ENCODE measurements around the gene AHNAK. TPM values are rescaled to one million over a fixed set of nuclear protein-coding genes. Genes with fewer than 3 reads are reported as not detected.
"Not testable (repeated sequence)": the region's sequence is repeated elsewhere in the genome, so short reads cannot be mapped to it uniquely, and the experiment has no call there.

Gene AHNAK
- total RNA-seq, 2 donors from 2014 or later = 692 to 863 TPM

DNA sequence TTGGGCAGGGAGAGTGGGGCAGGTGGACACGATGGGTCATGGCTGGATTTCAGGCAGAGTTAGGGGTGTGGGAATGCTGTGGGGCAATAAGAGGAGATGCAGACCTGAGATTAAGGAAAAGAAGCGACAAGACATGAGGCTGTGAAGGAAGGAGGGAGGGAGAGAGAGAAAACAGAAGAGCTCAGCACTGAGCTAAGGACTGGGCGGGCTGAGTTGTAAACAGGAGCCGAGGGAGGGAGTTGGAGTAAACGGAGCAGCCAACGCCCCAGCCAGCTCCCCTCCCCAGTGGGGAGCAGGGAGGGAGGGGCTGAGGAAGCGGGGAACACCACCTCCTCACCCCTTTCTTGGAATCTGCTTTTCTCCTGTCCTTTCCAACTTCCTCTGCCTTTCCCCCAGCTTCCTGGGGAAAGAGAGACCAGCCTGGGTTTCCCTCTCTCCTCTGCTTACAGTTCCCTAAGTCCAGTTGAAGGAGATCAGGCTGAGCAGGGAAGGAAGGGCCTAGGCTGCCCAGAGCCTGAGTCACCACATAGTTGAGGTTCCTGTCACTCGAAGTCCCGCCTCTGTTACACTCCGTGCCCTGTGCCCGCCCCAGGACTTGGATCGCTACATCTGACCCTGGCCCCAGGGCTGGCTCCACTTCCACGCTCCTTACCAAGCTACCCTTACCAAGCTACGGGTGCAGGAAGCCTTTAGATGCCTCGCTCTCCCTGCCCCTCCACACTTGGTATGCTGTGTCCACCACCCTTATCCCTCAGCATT is 6.7 kb upstream of the AHNAK start:
- Mint-ChIP-seq H3K4me3 (peak overlapping the region; percentile 93), H3K4me1 (peaks cover 77% of the 10 kb centered on the region), H3K27ac (peak overlapping the region; percentile 100), H3K36me3 (ENCODE audit: low read depth) (no peaks in the 10 kb centered on the region), H3K27me3 (no peaks in the 10 kb centered on the region)
- no peaks in the 10 kb centered on the region for H3K9me3 ChIP-seq (ENCODE audit: control insufficient read depth, low read length, poor library complexity, severe bottlenecking)
- ATAC-seq (peak; percentile 31), DNase-seq (peak; percentile 46 to 67 (median 65))

DNA sequence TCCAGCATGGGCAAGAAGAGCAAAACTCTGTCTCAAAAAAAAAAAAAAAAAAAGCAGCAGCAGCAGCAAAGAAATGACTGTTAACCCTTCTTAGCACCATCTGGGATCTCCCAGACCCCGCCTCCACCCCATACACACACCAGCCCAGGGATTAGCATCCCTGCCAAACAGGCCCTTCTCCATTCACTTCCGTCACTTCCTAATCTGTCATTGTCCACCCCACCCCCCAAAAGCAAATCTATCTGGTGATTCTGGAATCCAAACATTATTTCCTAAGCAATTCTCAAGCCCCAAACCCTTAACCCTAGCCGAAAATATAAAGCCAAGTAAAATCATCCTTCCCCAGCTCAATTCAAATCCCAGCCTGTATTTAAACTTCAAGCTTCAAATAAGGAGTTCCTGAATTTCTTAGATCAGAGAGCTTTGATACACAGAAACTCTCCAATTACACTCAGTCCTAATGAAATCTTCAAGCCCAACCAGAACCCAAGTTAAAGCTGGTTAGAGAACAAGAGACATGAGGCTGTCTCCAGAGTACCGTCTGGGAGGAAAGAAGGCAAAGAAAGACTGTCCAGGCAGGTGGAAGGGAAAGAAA is 6.0 kb upstream of the AHNAK start:
- Mint-ChIP-seq H3K27ac (peak overlapping the region; percentile 100), H3K4me1 (peaks cover 81% of the 10 kb centered on the region), H3K36me3 (ENCODE audit: low read depth) (no peaks in the 10 kb centered on the region), H3K4me3 (peak overlapping the region; percentile 93), H3K27me3 (no peaks in the 10 kb centered on the region)
- ATAC-seq (no peak), DNase-seq (no peak)
- no peaks in the 10 kb centered on the region for H3K9me3 ChIP-seq (ENCODE audit: control insufficient read depth, low read length, poor library complexity, severe bottlenecking)

DNA sequence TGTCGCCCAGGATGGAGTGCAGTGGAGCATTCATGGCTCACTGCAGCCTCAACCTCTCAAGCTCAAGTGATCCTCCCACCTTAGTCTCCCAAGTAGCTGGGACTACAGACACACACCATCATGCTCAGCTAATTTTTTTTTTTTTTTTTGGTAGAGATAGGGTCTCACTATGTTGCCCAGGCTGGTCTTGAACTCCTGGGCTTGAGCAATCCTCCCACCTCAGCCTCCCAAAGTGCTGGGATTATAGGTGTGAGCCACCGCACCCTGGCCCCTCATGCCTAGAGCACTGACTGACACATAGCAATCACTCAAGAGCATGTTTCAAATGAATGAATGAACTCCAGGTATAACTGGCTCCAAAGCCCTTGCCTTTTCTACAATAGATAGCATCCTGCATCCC is 3.9 kb upstream of the AHNAK start:
- not testable (repeated sequence) for H3K27me3 Mint-ChIP-seq; DNase-seq; ATAC-seq; H3K36me3 Mint-ChIP-seq (ENCODE audit: low read depth); H3K9me3 ChIP-seq (ENCODE audit: control insufficient read depth, low read length, poor library complexity, severe bottlenecking)
- Mint-ChIP-seq H3K27ac (peak overlapping the region; percentile 100), H3K4me1 (peaks cover 68% of the 10 kb centered on the region), H3K4me3 (peak overlapping the region; percentile 93)

GRCh38 chr11:62548545-62549335 is 2.1 kb upstream of the AHNAK start:
- no peaks in the 10 kb centered on the region for H3K9me3 ChIP-seq (ENCODE audit: control insufficient read depth, low read length, poor library complexity, severe bottlenecking)
- DNase-seq = no peak
- H3K4me3 Mint-ChIP-seq = no peak overlapping the region
- H3K4me1 Mint-ChIP-seq = peaks cover 62% of the 10 kb centered on the region
- H3K27ac Mint-ChIP-seq = peak overlapping the region; percentile 100
- H3K27me3 Mint-ChIP-seq = no peaks in the 10 kb centered on the region
- no peak for ATAC-seq
- H3K36me3 Mint-ChIP-seq (ENCODE audit: low read depth) = peaks cover 4% of the 10 kb centered on the region

DNA sequence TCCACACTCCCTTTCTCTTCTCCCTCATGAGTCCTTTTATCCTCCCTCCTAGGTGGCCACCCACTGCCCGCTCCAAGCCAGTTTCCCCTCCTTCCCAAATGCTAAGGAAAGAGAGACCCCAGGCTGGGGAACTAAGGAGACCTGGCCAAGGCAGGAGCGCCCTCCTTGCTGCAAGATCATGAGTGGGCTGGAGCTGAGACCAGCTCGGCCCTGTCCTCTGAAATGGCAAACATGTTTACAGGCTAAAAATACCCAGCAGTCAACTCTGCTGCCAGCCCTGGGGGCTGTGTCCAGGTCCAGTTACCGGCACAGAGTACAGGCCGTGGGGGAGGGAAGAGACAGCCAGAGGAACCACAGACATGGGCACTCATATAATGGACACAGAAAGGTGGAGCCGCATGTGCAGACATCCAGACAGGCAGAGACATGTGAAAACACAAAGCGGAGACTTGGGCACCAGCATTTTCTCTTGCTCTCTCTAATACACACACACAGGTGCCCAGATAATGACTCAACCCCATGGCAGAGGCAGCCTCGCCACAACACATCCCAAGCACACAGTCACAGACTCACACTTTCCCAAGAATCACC is 1.2 kb upstream of the AHNAK start:
- Mint-ChIP-seq H3K27me3 (no peaks in the 10 kb centered on the region), H3K4me1 (peaks cover 57% of the 10 kb centered on the region), H3K27ac (peak overlapping the region; percentile 100), H3K4me3 (peak overlapping the region; percentile 98), H3K36me3 (ENCODE audit: low read depth) (peaks cover 7% of the 10 kb centered on the region)
- ATAC-seq (no peak), DNase-seq (no peak)
- no peaks in the 10 kb centered on the region for H3K9me3 ChIP-seq (ENCODE audit: control insufficient read depth, low read length, poor library complexity, severe bottlenecking)

GRCh38 chr11:62546929-62547625 is 471 bp upstream of the AHNAK start:
- Mint-ChIP-seq H3K36me3 (ENCODE audit: low read depth) (peaks cover 7% of the 10 kb centered on the region), H3K27me3 (no peaks in the 10 kb centered on the region), H3K27ac (peak overlapping the region; percentile 100), H3K4me1 (peaks cover 55% of the 10 kb centered on the region), H3K4me3 (peak overlapping the region; percentile 98)
- H3K9me3 ChIP-seq (ENCODE audit: control insufficient read depth, low read length, poor library complexity, severe bottlenecking) = no peaks in the 10 kb centered on the region
- DNase-seq (no peak), ATAC-seq (peak; percentile 0)

DNA sequence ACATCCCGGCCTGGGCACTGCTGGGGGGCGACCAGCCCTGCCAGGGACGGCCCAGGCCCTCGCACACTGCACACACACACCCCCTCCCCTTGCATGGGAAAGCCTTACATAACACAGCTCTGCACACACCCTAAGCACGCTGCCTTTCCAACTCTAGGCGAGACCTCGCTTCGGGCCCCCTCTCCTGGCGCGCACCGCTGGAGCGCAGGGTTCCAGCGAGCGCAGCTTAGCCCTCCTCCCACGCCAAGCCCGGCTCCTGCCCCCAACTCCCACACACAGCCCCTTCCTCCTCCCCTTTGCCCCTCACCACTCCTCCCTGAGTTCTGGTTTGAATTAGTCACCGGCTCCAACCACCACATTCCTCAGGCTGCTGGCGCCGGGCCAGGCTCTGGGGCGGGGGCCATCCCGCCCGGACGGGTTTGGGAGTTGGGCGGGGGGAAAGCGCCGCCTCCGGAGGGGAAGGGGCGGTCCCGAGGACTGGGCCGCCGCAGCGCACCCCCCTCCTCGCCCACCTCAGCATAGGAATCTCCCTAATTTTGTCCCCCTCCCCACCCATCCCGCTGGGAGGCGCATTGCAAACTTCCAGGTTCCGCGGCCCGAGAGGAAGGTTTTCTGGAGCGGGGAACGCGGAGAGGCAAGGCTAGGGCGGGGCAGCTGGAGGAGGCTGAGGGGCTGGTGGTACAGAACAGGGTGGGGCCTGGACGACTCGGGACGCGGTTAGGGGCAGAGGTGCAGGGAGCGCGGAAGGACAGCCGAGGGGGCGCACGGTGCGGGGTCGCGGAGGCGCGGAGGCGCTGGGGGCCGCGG is 966 bp downstream of the AHNAK start:
- Mint-ChIP-seq H3K27ac (peak overlapping the region; percentile 100), H3K27me3 (no peaks in the 10 kb centered on the region), H3K4me3 (peak overlapping the region; percentile 98), H3K4me1 (peaks cover 57% of the 10 kb centered on the region), H3K36me3 (ENCODE audit: low read depth) (peaks cover 7% of the 10 kb centered on the region)
- DNase-seq (peak; percentile 48 to 74 (median 66)), ATAC-seq (peak; percentile 8)
- H3K9me3 ChIP-seq (ENCODE audit: control insufficient read depth, low read length, poor library complexity, severe bottlenecking) = no peaks in the 10 kb centered on the region

DNA sequence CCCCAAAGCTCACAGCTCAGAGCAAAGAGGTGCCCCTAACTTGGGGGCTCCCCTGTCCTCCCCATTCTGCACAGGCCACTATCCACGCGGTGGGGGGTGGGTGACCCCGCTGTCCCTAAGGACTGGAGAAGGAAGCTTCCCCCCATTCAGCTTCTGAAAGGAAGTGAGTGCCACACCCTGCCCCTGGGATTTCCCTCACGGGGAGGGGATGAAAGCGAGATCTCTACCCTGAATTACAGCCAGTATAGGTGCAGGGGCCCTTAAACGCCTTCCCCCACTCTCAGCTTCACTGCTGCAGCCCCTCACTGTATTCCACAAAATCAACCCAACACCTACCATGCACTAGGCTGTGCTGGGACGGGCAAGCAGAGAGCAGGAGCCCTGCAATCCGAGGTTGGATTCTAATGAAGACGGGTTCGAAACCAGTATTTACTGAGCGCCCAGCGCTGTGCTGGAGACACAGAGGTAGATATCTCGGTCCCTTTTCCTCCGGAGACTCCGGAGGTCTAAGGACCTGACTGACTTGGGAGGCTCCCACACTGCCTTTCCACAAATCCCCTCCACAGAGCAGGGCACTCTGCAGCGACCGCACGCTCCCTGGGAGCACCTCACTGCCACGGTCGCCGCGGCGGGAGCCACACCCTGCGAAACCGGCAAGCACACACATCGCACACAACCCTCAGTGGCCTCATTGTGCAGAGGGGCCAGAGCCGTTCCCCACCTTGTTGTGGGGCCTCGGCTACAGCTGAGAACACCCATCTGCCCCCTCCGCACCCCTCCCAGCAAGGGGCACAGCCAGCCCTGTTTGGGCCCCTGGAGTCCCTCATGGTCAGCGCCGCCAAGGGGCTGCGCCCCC is 1.8 kb downstream of the AHNAK start:
- H3K9me3 ChIP-seq (ENCODE audit: control insufficient read depth, low read length, poor library complexity, severe bottlenecking) = no peaks in the 10 kb centered on the region
- ATAC-seq (peak; percentile 18), DNase-seq (no peak)
- H3K4me3 Mint-ChIP-seq = peak overlapping the region; percentile 98
- H3K36me3 Mint-ChIP-seq (ENCODE audit: low read depth) = peaks cover 7% of the 10 kb centered on the region
- peaks cover 56% of the 10 kb centered on the region for H3K4me1 Mint-ChIP-seq
- H3K27ac Mint-ChIP-seq = peak overlapping the region; percentile 100
- H3K27me3 Mint-ChIP-seq = no peaks in the 10 kb centered on the region

GRCh38 chr11:62543680-62544444 is 2.7 kb downstream of the AHNAK start:
- no peaks in the 10 kb centered on the region for H3K9me3 ChIP-seq (ENCODE audit: control insufficient read depth, low read length, poor library complexity, severe bottlenecking)
- H3K36me3 Mint-ChIP-seq (ENCODE audit: low read depth) = peaks cover 7% of the 10 kb centered on the region
- no peak for ATAC-seq
- no peak for DNase-seq
- H3K4me1 Mint-ChIP-seq = peaks cover 60% of the 10 kb centered on the region
- peak overlapping the region; percentile 100 for H3K27ac Mint-ChIP-seq
- H3K27me3 Mint-ChIP-seq = no peaks in the 10 kb centered on the region
- H3K4me3 Mint-ChIP-seq = peak overlapping the region; percentile 98

DNA sequence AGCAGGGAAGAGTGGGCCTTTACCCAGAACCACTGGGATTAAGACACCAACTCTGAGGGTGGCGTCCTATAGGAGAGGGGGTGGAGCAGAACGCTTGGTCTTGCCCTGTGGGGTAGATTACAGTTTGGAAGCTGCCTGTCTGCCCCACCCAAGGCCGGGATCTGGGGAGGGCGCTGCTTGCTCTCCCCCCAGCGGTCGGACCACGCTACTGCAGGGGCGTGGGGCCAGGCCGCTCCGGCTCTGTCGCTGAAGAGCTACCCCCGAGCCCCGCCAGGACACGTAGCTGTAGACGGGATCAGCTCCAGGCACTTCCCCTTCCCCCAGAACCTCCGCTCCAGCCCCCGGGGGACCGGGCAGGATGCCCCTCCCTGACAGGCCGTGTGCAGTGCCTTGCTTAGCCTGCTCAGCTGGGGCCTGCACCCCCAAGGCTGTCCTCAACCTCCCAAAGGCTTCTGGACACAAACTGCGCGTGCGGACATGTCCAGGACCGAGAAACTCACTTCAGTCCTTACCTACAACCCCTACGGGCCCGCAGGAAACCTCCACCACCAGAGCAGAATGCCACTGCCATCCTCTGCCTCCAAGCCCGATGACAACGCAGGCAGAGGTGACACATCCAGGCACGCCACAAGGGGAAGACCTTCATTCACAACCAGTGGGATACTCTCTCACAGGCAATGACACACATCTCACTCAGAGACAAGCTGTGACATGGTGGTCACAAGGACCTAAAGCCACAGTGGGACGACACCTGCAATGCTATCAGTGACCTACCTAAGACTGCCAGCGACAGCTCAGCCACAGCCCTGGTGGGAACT is 3.6 kb downstream of the AHNAK start:
- H3K27ac Mint-ChIP-seq = peak overlapping the region; percentile 100
- peaks cover 7% of the 10 kb centered on the region for H3K36me3 Mint-ChIP-seq (ENCODE audit: low read depth)
- ATAC-seq = peak; percentile 44
- no peaks in the 10 kb centered on the region for H3K9me3 ChIP-seq (ENCODE audit: control insufficient read depth, low read length, poor library complexity, severe bottlenecking)
- peak; percentile 62 to 68 (median 68) for DNase-seq
- H3K27me3 Mint-ChIP-seq = no peaks in the 10 kb centered on the region
- peak overlapping the region; percentile 98 for H3K4me3 Mint-ChIP-seq
- H3K4me1 Mint-ChIP-seq = peaks cover 62% of the 10 kb centered on the region

Measured in T-helper 17 cell (primary cell).